Tibial nerve (tissue), 4 donors: Measurements from ENCODE around the gene GALNT18. TPM values are rescaled to one million over a fixed set of nuclear protein-coding genes. Genes with fewer than 3 reads are reported as not detected.

Source experiments
- DNase-seq, 2 donors: peaks; one replicate each; pipeline ENCODE4 v3.0.0-alpha.2; 2019; ENCODE audit warnings: low spot score in 2 of 2
- H3K27ac ChIP-seq, 4 donors: fragments of 200-600 bp; sonication (generic) in 3 of 4; one replicate each; pipeline ENCODE4 v1.5.1; 2017 to 2019; ENCODE audit warnings: mild to moderate bottlenecking in 1 of 4
- H3K27me3 ChIP-seq, 2 donors: fragments of 200-600 bp; sonication (generic) in 1 of 2; one replicate each; pipeline versions ENCODE4 v1.5.1 to v1.6.0; 2017 to 2019
- H3K36me3 ChIP-seq, 3 donors: fragments of 200-600 bp; sonication (generic); one replicate each; pipeline ENCODE4 v1.5.1; 2018 to 2019
- H3K4me1 ChIP-seq, 4 donors: fragments of 200-600 bp; sonication (generic) in 3 of 4; one replicate each; pipeline ENCODE4 v1.5.1; 2017 to 2019
- H3K4me3 ChIP-seq, 4 donors: fragments of 200-600 bp; sonication (generic) in 3 of 4; one replicate each; pipeline ENCODE4 v1.5.1; 2017 to 2019; ENCODE audit warnings: mild to moderate bottlenecking in 1 of 4, moderate library complexity in 1 of 4
- H3K9me3 ChIP-seq, 4 donors: fragments of 200-600 bp; sonication (generic) in 3 of 4; one replicate each; pipeline ENCODE4 v1.5.1; 2017 to 2019
- EP300 ChIP-seq, 2 donors: sonication (generic); formaldehyde crosslinking; IDR thresholded peaks; one replicate each; pipeline ENCODE4 v1.6.1; 2017; ENCODE audit warnings: antibody characterized with exemption in 2 of 2, mild to moderate bottlenecking in 1 of 2
- POLR2A ChIP-seq, 2 donors: fragments of 450-650 bp; IDR thresholded peaks; one replicate each; pipeline ENCODE4 v1.6.1; 2017; ENCODE audit warnings: antibody characterized with exemption in 2 of 2, mild to moderate bottlenecking in 2 of 2, moderate library complexity in 2 of 2
- WGBS, 2 donors: methylation state at CpG; one replicate each; pipeline ENCODE4 v1.1.5; 2018; 5-methylcytosine and 5-hydroxymethylcytosine counted together
- total RNA-seq, 4 donors: library from RNA; depleted of rRNA; stranded (reverse); fragments of >200 nt; gene quantifications; one replicate each; pipeline ENCODE4 v1.1.0, GENCODE V29; 2016
- TF ChIP-seq, protein P1 (sequence below), 5 experiments: fragments of 200-600 bp in 3 of 5; fragments of 450-650 bp in 2 of 5; sonication (generic) in 3 of 5; IDR thresholded peaks; one replicate each; pipeline ENCODE4 v1.5.1; 2016 to 2019; ENCODE audit warnings: antibody characterized with exemption in 5 of 5, mild to moderate bottlenecking in 3 of 5, moderate library complexity in 2 of 5

Gene GALNT18
- total RNA-seq, 4 donors from 2014 or later, result 11.3 to 32.4 (median 23.9) TPM

- Histone ChIP-seq H3K36me3 (peaks cover 0 to 13% (median 0%) of the 10 kb centered on the region in 3 donors), H3K4me1 (peaks cover 0 to 8% (median 2%) of the 10 kb centered on the region in 4 donors), H3K27ac (no peak overlapping the region), H3K27me3 (no peaks in the 10 kb centered on the region), H3K9me3 (no peaks in the 10 kb centered on the region), H3K4me3 (no peak overlapping the region)
- no peak for DNase-seq
- TF ChIP-seq, protein P1, sequence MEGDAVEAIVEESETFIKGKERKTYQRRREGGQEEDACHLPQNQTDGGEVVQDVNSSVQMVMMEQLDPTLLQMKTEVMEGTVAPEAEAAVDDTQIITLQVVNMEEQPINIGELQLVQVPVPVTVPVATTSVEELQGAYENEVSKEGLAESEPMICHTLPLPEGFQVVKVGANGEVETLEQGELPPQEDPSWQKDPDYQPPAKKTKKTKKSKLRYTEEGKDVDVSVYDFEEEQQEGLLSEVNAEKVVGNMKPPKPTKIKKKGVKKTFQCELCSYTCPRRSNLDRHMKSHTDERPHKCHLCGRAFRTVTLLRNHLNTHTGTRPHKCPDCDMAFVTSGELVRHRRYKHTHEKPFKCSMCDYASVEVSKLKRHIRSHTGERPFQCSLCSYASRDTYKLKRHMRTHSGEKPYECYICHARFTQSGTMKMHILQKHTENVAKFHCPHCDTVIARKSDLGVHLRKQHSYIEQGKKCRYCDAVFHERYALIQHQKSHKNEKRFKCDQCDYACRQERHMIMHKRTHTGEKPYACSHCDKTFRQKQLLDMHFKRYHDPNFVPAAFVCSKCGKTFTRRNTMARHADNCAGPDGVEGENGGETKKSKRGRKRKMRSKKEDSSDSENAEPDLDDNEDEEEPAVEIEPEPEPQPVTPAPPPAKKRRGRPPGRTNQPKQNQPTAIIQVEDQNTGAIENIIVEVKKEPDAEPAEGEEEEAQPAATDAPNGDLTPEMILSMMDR (IDR thresholded peaks at IDR 0.05), result no peak
- TF ChIP-seq EP300 (IDR thresholded peaks at IDR 0.05), result no peak
- no peak for TF ChIP-seq POLR2A (IDR thresholded peaks at IDR 0.05)
Measured at GRCh38 chr11:11267312-11267711, 354.5 kb downstream of the GALNT18 start.

DNA sequence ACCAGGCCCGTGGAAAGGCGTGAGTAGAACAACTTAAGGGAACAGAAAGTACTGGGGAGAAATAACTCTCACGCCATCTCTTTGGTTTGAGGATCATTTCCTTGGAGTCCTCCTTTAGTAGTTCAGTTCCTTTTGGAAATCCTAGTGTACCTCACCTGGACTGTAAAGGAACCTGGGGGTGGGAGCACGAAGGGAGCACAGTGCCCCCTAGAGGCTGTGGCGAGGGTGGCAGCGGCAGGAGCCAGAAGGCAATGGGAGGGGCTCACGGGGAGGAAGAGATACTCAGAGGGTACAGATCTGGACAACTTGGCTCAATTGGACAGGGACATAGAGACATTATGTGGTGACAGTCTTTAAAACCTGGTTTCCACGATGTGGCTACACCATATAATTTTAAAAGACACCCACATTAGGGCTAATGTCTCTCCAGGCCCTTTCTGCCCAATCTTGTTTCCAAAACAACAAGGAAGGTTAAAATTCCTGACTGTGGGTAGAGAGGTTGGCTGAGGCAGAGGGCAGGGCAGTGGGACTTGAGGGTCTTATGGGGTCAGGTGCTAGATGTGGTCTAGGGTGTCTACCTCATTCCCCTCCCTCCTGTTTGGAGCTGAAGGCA, 355.7 kb downstream of the GALNT18 start:
- Histone ChIP-seq H3K36me3 (peaks cover 0 to 11% (median 0%) of the 10 kb centered on the region in 3 donors), H3K4me1 (peaks cover 0 to 8% (median 2%) of the 10 kb centered on the region in 4 donors), H3K9me3 (no peaks in the 10 kb centered on the region), H3K27me3 (no peaks in the 10 kb centered on the region), H3K27ac (no peak overlapping the region), H3K4me3 (no peak overlapping the region)
- peak in 1 of 2 donors; percentile 17 for DNase-seq
- WGBS, 2 donors, result 45 to 59% methylated on average over 8 of the region's 8 CpGs
- TF ChIP-seq EP300 (IDR thresholded peaks at IDR 0.05), result no peak
- TF ChIP-seq, protein P1 (IDR thresholded peaks at IDR 0.05), result peak; percentile 33 to 62 (median 59)

DNA sequence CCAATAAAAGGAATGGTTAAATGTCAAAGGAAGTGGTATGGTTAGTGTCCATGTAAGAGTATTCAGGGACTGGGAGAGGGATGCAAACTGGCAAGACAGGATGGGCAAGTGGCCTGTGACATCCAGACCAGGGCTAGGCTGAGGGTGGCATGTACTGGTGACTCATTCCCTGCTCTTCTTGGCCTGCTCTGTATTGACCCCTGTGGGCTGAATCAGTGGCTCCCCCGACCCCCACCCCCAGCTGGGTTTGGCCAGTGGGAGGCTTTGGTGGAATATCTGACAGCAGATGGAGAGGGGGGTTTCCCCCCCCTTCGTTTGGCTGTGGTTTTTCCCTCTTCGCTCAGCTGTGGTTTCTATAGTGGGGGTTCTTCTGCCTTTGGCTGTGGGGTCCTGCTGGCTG, 356.5 kb downstream of the GALNT18 start:
- Histone ChIP-seq H3K27me3 (no peaks in the 10 kb centered on the region), H3K36me3 (peaks cover 0 to 3% (median 0%) of the 10 kb centered on the region in 3 donors), H3K4me1 (peaks cover 0 to 8% (median 2%) of the 10 kb centered on the region in 4 donors), H3K27ac (no peak overlapping the region), H3K4me3 (no peak overlapping the region), H3K9me3 (no peaks in the 10 kb centered on the region)
- WGBS, 2 donors, result 48 to 58% methylated on average over 3 of the region's 3 CpGs
- DNase-seq, result no peak
- TF ChIP-seq, protein P1 (IDR thresholded peaks at IDR 0.05), result no peak
- TF ChIP-seq EP300 (IDR thresholded peaks at IDR 0.05) (no peak), POLR2A (IDR thresholded peaks at IDR 0.05) (no peak)

GRCh38 chr11:11263238-11264005, 358.4 kb downstream of the GALNT18 start:
- WGBS, 2 donors, result 40 to 45% methylated on average over 8 of the region's 8 CpGs
- H3K9me3 ChIP-seq, result no peaks in the 10 kb centered on the region
- H3K27ac ChIP-seq, result no peak overlapping the region
- peaks cover 0 to 8% (median 2%) of the 10 kb centered on the region in 4 donors for H3K4me1 ChIP-seq
- H3K36me3 ChIP-seq, result no peaks in the 10 kb centered on the region
- DNase-seq, result no peak
- TF ChIP-seq, protein P1 (IDR thresholded peaks at IDR 0.05), result no peak
- TF ChIP-seq POLR2A (IDR thresholded peaks at IDR 0.05) (no peak), EP300 (IDR thresholded peaks at IDR 0.05) (no peak)
- H3K4me3 ChIP-seq, result no peak overlapping the region
- no peaks in the 10 kb centered on the region for H3K27me3 ChIP-seq
